Suppressor macrophage treated with lipopolysaccharide for 1 hour (primary cell): ENCODE data around the gene PLEKHA5.
"Not testable (repeated sequence)": the region's sequence is repeated elsewhere in the genome, so short reads cannot be mapped to it uniquely, and the experiment has no call there.

Source experiments
- DNase-seq, 3 donors: peaks; one replicate each; pipeline ENCODE4 v3.0.0-alpha.2; 2020 to 2022

PLEKHA5 gene

DNA sequence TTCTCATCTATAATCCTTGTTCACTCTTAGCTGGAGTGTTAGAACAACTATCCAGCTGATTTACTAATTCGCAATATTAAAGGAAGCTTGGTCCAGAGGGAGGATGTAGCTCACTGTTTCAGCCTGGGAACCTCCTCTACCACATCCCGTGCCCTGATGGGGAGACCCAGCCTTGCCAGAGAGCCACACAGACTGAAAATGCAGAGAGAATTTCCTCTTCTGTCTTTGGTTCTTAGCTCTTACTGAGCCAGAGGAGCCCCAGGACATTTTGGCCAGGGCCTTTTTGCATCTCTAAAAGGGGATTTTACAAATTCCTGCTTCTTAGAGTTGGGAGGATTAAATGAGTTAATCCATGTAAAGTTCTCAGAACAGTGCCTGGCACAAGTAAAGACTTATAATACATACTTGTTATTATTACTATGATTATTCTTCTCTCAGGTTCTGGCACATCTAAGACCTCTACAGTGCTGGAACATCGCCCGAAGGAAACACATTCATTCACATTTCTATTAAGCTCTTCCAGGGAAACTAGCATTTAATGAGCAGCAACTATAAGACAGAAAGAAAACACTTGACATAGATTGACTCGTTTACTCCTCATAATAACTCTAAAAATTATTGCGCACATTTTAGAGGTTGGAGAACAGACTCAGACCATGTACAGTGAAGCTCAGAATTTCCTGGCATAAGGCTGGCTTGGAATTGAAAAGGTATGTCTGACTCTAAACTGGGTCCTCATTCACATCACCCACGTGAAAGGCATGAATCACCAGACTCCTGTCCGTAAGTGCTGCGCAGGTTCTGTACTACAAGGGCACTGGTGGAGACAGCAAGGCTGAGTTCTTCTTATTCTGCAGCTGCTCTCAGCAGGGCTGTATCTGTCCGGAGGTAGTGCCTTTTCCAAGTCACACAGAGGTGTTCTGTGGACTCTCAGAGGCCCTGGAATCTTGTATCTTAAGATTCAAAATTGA, 282.0 kb downstream of the PLEKHA5 start:
- DNase-seq = no peak

DNA sequence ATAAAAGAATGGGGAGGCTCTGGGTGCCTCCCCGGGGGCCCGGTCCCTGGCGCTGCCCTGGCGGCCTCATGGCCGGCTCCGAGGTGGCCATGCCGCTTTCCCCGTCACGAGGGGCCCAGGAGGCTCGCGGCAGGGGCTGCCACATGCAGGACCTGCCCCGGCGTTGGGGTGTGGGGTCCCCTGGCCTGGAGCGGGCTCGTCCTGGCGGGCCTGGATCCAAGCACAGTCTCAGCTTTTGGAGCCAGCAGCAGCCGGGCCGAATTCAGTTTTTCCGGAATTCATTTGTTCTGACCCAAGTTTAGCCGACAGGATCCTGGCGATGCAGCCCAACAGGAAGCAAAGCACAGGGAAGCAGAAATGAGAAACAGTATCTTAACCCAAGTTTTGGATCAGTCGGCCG, 283.3 kb downstream of the PLEKHA5 start:
- DNase-seq = no peak

- not testable (repeated sequence) for DNase-seq
Measured at GRCh38 chr12:19413582-19413981, 284.0 kb downstream of the PLEKHA5 start.

- DNase-seq = no peak
Measured at GRCh38 chr12:19415563-19415962, 286.0 kb downstream of the PLEKHA5 start.

GRCh38 chr12:19419086-19419485, 289.6 kb downstream of the PLEKHA5 start:
- DNase-seq = no peak

GRCh38 chr12:19421503-19422282, 292.2 kb downstream of the PLEKHA5 start:
- DNase-seq = no peak

- DNase-seq = no peak
Measured at GRCh38 chr12:19423166-19423930, 293.8 kb downstream of the PLEKHA5 start.
